Stimulated activated CD8-positive, alpha-beta memory T cell treated with anti-CD3 and anti-CD28 coated beads, Interleukin-15, amount 100 ng/mL, for 48 hours (primary cell): Measurements from ENCODE around the gene MLEC.
"Not testable (repeated sequence)": the region's sequence is repeated elsewhere in the genome, so short reads cannot be mapped to it uniquely, and the experiment has no call there.

Experiments used
- DNase-seq, 2 donors: peaks; one replicate each; pipeline ENCODE4 v3.0.0-alpha.2; 2020; ENCODE audit warnings: low read depth in 2 of 2

The MLEC gene

DNA sequence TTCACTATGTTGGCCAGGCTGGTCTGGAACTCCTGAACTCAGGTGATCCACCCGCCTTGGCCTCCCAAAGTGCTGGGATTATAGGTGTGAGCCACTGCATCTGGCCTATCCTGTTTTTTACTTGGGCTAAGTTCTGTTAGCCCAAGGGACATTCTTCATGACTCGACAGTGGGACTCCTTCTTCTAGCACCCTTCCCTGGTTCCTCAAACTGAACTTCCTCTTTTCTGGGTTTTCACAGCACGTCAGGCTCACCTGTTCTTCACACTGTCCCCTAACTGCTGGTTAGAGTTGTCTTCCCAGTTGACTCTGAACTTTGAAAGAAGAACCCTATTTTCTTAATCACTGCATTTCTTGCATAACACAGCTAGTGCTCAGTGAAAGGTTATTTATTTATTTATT is 24.1 kb upstream of the MLEC start:
- DNase-seq, result no peak

DNA sequence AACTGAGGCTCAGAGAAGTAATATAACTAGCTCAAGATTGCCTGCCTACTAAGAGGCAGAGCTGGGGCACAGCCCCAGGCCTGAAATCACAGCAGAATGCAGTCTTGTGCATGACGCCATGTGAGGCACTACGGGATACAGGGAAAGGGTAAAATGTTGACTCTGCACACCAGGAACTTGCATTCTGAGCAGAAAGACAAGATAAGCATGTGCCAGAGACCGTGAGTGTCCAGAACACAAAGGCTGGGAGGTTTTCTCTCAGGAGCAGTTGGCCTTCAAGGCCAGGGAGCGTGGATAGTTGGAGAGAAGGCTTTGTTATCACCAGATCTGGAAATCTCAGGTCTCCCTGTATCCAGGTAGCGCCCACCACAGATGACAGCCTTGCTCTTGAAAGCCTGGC is 23.2 kb upstream of the MLEC start:
- no peak for DNase-seq

DNA sequence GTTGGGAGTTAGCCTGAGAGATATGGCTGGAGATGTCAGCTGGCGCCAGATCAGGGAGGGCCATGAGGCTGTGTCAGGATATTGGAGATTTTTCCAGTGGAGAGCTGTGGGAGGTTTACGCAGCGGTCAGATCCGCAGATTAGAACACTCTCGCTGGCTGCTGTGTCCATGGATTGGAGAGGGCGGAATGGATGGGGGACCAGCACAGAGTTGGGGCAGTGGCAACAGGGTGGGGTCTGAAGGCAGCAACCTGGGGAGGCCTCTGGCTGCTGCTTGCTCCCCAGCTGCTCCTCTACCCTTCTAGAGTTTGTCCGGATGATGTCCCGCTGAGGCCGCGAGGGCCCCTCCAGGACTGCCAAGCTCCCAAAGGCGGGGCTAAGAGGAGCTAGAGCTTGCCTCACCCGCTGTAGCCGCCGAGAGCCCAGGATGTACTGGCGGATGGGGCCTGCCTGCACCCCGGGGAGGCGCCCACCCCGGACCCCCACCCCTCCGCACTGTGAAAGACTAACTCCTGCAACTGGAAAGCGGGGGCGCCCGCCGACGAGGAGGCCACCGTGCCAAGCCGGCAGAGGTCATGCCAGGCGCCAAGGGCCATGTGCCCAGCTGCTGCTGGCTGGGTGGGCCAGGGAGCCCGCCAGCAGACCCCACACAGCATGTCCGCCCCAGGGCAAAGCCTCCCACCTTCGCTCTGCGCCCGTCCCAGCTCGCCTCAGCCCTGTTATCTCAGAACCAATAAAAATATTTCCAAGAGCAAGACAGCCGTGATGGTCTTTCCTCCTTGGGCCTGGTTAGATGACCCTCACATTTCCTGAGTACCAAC is 20.2 kb upstream of the MLEC start:
- no peak for DNase-seq

DNA sequence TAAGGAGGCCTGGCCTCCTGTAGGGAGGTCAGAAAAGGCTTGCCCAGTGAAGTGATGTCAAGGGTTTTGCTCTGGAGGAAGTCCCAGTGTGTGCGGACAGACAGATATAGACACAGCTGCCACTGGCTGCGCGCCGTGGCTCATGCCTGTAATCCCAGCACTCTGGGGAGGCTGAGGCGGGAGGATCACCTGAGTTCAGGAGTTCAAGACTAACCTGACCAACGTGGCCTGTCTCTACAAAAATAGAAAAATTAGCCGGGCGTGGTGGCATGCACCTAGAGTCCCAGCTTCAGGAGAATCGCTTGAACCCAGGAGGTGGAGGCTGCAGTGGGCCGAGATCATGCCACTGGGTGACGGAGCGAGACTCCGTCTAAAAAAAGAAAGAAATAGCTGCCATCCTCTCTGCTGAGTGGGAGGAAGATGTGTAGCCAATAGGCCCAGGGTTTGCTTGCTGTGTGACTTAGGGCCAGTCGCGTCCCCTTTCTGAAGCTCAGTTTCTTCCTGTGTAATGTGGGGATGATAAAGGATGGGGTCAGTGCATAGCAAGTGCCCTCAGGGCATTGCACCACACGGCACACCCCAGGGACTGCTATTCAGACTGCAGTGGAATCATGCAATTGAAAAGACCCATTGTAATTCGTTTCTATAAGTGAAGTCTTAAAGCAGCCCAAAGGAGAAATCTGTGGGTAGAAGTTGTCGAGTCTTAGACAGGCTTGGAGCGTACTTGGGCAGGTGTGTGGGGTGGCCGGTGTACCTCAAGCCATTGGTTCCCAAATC is 18.7 kb upstream of the MLEC start:
- no peak for DNase-seq

DNA sequence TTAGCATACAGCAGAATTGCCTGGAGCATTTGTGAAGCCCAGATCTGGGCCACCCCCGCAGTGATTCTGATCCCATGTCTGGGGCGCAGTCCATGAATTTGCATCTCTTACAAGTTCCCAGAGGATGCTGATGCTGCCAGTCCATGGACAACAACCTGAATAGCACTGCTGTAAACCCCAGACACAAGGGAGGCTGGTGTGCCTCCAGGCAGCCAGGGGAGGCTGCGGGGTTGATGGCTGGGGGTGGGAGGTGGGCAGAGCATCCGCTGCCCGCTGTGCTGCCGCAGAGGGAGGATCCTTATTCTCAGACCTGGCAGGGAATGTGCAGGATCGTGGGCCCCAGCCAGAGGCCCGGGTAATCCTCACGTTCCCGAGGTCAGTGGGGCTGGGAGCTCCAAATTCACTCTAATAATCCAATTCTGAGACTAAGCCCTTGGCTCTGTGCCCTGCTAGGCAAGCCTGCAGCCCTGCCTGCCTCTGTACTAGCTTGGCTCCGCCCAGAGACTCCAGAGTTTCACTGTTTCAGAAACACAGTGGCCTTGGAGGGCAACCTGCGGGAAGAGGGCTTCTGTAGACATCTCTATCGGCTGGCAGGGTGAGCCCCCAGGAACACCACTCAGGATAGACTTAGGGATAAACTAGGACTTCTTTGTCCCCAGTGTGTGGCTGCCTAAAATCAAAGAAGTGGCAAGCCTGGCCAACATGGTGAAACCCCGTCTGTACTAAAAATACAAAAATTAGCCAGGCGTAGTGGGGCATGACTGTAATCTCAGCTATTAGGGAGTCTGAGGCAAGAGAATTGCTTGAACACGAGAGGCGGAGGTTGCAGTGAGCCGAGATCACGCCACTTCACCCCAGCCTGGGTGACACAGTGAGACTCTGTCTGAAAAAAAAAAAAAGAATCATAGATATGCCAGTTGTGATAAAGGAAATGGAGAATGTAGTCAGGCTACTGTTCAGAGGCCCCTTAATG is 17.8 kb upstream of the MLEC start:
- DNase-seq, result no peak

DNA sequence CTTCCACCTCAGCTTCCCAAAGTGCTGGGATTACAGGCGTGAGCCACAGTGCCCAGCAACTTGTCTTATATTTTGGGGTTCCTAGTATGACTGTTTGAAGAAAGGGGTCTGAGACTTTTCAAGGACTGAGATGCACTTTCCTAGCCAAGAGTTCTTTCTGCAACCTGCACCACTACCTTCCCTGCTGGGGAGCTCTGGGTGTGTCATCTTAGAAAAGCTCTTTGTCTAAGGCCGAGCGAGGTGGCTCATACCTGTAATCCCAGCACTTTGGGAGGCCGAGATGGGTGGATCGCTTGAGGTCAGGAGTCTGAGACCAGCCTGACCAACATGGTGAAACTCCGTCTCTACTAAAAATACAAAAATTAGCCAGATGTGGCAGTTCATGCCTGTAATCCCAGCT is 16.7 kb upstream of the MLEC start:
- DNase-seq, result not testable (repeated sequence)

DNA sequence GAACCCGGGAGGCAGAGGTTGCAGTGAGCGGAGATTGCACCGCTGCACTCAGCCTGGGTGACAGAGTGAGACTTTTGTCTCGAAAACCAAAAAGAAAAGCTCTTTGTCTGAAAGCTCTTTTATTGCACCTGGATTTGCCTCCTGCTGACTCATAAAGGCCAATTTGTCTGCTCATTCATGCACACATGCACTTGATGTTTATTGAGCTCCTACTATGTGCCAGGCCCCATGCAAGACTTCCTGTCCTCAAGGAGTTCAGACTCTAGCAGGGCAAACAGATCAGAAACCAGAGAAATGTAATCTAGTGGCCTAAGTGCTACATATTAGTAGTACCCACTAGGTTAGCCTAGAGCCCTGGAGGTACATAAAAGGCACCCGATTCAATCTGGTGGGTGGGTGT is 16.3 kb upstream of the MLEC start:
- DNase-seq, result no peak

DNA sequence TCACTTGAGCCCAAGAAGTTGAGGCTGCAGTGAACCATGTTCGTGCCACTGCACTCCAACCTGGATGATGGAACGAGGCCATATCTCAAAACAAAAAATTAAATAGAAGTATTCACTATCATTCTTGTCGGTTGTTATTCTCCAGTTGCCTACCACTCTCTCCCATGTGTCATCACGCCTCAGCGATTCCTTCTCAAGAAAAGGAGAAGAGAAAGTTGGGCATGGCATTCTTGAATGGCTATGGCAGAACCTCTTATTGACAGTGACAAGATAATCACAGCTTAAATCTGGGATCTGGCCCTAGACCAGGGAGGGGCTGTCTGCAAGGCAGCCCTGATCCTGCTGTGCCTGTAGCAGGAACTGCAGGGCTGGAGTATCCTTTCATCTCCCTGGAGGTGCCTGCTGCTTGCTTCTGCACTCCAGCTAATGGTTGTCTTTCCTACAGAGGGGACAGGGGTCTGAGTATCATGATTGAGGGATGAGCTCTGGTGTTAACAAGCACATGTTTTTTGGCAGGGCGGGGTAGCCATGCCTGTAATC is 12.8 kb upstream of the MLEC start:
- DNase-seq, result no peak

DNA sequence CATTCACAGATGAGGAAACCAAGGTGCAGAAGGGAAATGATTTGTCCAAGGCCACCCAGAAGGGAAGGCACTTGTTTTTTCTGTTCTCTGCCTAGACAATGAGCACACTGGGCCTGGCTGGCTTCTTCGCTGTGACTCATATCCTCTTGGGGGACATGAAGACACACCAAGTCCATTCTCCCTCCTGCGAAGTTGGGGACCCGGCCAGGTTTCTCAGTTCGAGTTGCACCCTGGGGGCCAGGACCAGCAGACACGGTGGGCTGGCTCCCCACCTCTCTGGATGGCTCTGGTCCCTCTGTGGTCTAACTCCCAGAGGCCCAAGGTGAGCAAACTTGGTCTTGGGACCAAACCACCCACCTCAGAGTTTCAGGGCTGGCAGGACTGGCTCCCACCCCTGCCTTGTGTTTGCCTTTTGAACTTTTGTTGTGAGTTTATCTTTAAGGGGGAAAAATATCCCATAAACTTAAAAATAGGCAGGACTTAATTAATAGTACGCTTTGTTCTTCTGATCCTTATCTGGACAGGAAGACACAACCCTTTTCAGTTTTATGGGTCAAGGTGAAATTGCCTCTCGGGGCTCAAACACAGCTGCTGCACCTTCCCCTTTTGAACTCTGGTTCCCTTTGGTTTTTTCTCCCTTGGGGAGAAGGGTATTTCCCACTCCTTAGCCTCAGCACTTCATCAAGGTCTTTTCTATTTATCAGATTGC is 9.0 kb upstream of the MLEC start:
- peak in 1 of 2 donors; percentile 20 for DNase-seq

DNA sequence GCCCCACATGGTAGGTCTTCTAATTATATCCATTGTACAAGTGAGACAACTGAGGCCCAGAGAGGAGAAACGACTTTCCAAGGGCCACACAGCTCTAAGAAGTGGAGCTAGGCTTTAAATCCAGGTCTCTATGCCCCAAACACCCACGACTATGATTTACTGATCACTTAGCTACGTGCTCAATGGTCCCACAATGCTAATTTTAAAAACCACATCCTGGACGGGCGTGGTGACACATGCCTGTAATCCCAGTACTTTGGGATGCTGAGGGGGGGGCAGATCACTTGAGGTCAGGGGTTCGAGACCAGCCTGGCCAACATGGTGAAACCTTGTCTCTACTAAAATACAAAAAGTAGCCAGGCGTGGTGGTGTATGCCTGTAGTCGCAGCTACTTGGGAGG is 8.4 kb upstream of the MLEC start:
- peak in 1 of 2 donors; percentile 3 for DNase-seq

DNA sequence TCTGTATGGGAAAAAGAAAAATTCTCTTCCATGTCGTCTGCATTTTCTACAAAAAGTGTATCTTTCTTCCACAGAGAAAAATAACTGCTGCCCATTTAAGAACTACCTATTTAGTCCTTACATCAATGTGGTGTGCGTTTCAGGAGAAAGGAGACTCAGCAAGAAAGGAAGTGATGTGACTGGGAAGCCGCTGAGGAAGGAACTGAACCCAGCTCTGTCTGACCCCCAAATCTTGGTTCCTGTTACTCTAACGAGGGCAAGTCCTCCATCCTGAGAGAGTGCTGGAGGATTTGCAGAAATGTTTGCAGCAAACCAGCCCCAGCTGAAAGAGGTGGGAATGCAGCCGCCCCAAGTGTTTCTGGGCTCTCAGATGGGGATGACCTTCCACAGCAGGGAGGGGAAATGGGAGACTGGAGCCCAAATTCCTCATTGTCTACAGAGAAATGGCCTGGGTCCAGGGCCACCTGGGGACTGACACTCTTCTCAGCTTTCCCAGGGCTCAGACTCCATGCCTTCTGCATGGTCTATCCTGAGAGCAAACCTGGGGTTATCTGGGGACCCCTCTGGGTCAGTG is 6.7 kb upstream of the MLEC start:
- DNase-seq, result no peak

DNA sequence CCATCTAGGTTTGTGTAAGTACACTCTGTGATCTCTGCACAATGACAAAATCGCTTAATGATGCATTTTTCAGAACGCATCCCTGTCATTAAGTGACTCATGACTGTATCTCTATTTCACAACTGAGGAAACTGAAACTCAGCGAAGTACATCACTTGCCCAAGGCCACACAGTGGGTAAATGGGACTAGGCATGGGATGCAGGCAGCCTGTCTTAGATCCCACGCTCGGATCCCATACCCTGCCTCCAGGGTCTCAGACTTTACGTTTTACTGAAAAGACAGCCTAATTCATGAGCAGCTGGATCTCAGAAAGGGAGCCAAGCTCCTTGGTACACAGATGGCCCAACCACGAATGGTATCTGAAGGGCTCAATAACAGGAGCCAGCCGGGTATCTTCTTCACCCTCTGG is 2.4 kb upstream of the MLEC start:
- no peak for DNase-seq

DNA sequence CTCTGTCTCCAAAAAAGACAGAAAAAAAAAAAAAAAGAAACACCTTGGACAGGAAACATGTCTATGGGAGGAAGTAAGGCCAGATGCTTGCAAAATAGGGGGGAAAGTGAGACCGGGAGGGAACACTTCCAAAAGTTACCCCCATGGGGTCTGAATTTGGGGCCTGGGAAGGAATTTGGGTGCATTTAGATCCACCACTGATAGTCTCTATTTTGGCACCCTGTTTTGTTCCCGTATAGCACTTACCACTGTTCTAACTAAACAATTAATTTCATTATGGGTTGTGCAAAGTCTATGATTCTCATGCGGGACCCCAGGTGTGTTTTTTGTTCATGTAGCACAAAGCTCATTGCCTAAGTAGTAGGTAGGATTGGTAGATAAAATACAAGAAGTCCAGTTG is 1.4 kb upstream of the MLEC start:
- DNase-seq, result no peak

DNA sequence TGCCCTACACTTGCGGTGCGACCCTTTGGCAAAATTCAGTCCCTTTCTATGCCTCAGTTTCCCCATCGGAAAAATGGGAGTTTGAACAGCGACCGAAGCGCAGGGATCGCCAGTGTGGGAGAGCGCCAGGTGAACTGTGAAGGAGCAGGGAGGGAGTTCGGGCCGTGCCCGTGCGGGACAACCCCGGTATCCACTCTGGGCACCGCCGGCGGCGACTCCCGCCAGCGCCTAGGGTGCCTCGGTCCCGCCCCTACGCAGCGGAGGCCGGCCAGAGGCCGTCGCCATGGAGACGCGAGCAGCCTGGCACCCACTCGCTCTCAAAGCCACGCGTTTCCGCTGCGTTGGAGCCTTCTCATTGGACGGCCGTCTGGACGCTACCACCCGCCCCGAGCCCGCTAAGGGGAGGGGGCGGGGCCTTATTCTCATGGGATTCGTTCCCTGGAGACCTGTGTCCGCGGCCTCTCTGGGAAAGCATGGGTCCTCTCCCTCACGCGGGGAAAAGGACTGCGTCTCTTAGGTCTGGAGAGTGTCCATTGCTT is 729 bp upstream of the MLEC start:
- peak; percentile 96 to 97 for DNase-seq

DNA sequence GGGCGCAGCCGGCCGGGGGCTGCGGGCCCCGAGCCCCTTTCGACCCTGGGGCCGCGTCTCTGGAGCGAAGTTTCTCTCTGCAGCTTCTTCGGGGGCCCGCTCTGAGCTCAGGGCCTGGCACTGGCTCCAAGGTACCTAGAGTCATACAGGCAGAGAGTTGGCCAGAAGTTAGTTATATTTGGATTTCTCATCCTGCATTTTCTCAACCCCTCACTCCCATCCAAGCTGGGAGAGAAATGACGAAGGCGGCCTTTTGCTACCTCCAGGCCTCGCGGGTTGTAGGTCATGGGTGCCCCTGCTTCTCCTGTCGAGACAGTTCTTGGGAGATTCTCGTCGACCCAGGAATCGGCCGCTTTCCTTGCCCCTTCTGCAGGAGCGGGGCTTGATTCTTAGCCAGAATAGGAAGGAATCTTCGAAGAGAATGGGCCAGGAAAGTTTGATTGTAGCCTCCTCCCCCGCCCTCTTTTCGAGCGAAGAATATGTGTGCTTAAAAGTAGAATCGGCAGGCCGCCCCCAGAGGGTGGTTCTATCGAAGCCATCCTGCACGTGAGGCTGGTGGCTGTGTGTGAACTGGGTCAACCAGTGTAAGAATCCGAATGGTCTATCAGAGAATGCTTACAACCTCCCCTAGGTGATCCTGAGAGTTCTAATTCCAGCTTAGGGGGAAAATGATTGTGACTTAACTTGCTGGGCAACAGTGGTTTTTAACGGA is 785 bp downstream of the MLEC start:
- no peak for DNase-seq

DNA sequence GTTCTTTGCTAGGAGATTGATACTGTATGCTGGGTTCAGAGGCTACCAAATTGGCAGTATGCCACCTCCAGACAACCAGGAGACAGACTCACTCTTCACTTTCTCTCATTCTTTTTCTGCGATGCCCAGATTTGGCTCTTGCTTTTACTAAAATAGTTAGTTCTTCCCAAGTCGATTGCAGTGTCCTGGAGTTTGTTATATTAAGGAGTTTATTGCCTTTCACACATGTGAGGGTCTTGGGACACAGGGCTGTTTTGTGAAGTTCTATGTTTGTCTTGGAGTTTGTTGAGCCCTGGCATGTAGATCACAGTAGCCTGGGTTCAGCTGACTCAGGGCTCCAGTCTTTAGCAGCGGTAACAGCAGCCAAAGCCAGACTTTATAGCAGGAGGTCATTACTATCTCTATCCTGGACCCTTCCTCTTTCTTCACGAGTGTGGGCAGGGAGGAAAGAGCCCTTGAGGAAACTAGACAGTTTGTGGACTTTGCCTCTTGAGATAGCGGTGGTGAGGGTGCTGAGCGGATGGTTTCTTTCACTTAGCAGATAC is 1.6 kb downstream of the MLEC start:
- no peak for DNase-seq

DNA sequence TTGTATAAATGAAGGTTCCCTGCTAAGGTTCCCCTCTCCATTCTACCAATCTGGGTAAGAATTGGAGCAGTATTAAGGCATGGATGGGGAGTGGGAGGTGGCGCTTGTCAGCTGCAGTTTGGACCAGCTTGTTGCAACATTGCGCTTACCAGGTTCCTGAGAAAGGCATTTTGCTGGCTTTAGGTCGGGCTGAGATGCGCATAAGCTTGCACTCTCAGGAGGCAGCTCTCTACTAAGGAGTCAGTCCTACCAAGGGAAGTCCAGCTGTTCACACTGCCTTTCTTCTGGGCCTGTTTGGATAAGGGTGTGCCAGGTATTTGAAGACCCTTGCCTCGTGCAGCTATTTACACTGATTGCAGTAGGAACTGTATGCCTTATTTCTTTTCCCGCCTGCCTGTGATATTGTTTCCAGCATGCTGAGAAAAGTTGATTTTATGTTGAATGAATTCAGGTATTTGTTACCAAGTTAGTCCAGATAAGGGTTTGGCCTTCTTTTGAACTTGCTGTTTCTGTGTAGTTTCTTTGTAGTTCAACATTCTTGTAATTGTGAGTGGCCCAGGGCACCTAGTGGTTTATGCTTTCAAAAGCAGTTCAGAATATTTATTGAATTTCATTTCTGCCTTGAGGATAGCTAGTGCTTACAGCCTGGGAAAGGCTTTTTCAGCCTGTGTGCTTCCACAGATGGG is 2.6 kb downstream of the MLEC start:
- no peak for DNase-seq

DNA sequence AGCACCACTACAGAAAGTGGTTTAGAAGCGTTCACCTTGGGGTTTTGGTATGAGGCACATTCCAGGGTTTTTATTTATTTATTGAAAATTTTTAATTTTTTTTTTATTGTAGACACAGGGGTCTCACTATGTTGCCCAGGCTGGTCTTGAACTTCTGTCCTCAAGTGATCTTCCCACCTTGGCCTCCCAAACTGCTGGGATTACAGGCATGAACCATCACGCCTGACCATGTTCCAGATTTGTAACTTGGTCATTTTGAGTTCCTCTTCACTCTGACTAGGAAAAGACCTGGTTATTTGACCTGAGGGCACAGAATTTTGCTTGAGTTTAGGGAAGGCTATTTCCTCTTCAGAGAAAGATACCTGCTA is 3.1 kb downstream of the MLEC start:
- no peak for DNase-seq

DNA sequence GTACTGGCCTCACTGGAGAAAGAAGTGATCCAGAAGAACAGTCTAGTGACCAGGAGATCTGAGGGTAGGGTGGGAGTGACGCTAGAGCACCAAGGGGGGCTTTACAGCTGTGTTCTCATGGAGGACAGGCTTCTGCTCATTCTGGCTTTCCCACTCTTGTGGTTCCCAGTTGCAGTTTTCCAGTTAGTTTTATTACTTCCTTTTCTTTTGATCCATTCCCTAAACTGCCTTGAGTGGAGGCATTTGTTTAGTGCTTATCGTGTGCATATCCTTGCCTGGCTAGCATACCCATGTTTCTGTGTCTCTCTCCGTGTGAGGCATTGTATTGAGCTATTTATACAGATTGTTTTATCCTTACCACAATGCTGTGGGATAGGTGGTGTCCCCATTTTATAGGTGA is 4.0 kb downstream of the MLEC start:
- no peak for DNase-seq
